Calu3 (cell line): ENCODE measurements around the gene RFNG. TPM values are rescaled to one million over a fixed set of nuclear protein-coding genes. Genes with fewer than 3 reads are reported as not detected.
A peak's percentile ranks its signal among the peaks of the same experiment; 100 is the strongest.

ENCODE experiments used
- BruUV-seq: library from RNA; stranded (reverse); fragments of 400-500 nt; replicated peaks from 2 replicates; lab custom pipeline; 2021; lab: Mats Ljungman, UMichigan
- CTCF ChIA-PET: fragments of 300-600 bp; sonication (Branson Sonifier 250); formaldehyde crosslinking; loops from one replicate; lab custom pipeline; 2022; ENCODE audit warnings: antibody characterized with exemption; lab: Charles Lee
- DNase-seq: peaks from one replicate; pipeline ENCODE4 v3.0.0; 2022
- H3K27ac Mint-ChIP-seq: one replicate; pipeline ENCODE4 v1.8.0; 2022; ENCODE audit warnings: mixed read lengths; ENCODE audit not compliant: unreplicated experiment
- H3K27me3 Mint-ChIP-seq: one replicate; pipeline ENCODE4 v1.8.0; 2022; ENCODE audit warnings: mixed read lengths; ENCODE audit not compliant: unreplicated experiment
- H3K36me3 Mint-ChIP-seq: one replicate; pipeline ENCODE4 v1.8.0; 2022; ENCODE audit warnings: mild to moderate bottlenecking, moderate library complexity, mixed read lengths; ENCODE audit not compliant: insufficient read depth, unreplicated experiment
- H3K4me1 Mint-ChIP-seq: one replicate; pipeline ENCODE4 v1.8.0; 2022; ENCODE audit warnings: mild to moderate bottlenecking, low read depth, mixed read lengths; ENCODE audit not compliant: unreplicated experiment
- H3K4me3 Mint-ChIP-seq: one replicate; pipeline ENCODE4 v1.8.0; 2022; ENCODE audit warnings: mild to moderate bottlenecking, low read depth, moderate library complexity, mixed read lengths; ENCODE audit not compliant: unreplicated experiment
- H3K9me3 Mint-ChIP-seq: one replicate; pipeline ENCODE4 v1.8.0; 2022; ENCODE audit warnings: low read depth, mixed read lengths; ENCODE audit not compliant: unreplicated experiment
- CTCF ChIP-seq: fragments of 200-600 bp; IDR thresholded peaks from one replicate; pipeline ENCODE4 v1.8.0; 2022; ENCODE audit warnings: antibody characterized with exemption; ENCODE audit not compliant: unreplicated experiment
- intact Hi-C: fragments of 100-400 bp; cut with micrococcal nuclease; formaldehyde crosslinking; loops from one replicate; pipeline ENCODE4 v1.10.0; 2022; ENCODE audit not compliant: unreplicated experiment
- total RNA-seq: library from RNA; stranded (reverse); gene quantifications from 2 replicates; pipeline ENCODE4 v1.2.3, GENCODE V29; 2022

The RFNG gene
- total RNA-seq, 1 experiment from 2014 or later: 33.5 TPM

- Mint-ChIP-seq H3K36me3 (peaks cover 26% of the 10 kb centered on the region), H3K9me3 (no peaks in the 10 kb centered on the region), H3K27me3 (no peaks in the 10 kb centered on the region), H3K4me3 (peak within 1 kb of the TSS; percentile 86), H3K27ac (peak within 1 kb of the TSS; percentile 31), H3K4me1 (peaks cover 7% of the 10 kb centered on the region)
- CTCF ChIA-PET: interaction anchor here (0.6 to 1.4 kb wide), 9 partner anchors 13 to 219 kb away, joined by 3 to 24 read pairs (median 4); partner anchors contain the start of genes CENPX, GPS1, LRRC45 and RFNG
- peak; percentile 84 for TF ChIP-seq CTCF
- DNase-seq: peak; percentile 98
- intact Hi-C loops: no loop called here
- no TSS peak for BruUV-seq
Observed at GRCh38 chr17:82037092-82037888, 14.3 kb downstream of the RFNG start, which contains the start of gene DCXR. Gene DCXR, minus strand, starts transcription at chr17:82037697. Its CDS starts 15 bp downstream, at chr17:82037682.

DNA sequence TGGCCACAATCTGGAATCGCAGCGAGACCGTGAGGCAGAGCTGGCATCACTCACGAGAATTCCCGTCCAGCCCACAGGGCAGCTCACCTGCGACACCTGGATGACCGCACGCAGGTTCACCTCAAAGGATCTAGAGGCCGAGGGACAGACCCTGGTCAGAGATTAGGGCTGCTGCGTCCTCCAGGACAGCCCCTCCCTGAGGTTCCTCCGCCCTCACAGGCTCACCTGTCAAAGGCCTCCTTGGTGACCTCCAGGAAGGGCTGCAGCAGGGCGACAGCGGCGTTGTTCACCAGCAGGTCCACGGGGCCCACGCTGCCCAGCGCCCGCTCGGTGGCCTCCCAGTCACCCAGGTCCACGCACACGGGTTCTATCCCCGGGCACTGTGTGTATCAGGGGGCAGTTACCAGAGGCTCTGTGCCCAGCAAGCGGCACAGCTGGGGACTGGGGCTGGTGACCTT lies 14.9 kb downstream of the RFNG start:
- no TSS peak for BruUV-seq
- Mint-ChIP-seq H3K9me3 (no peaks in the 10 kb centered on the region), H3K4me1 (peaks cover 7% of the 10 kb centered on the region), H3K27me3 (no peaks in the 10 kb centered on the region), H3K27ac (no peak overlapping the region), H3K4me3 (peak overlapping the region; percentile 86), H3K36me3 (peaks cover 30% of the 10 kb centered on the region)
- TF ChIP-seq CTCF: no peak
- intact Hi-C loops: no loop called here
- DNase-seq: no peak
- CTCF ChIA-PET: interaction anchor here (0.8 kb wide), 1 partner anchor 30 kb away, joined by 3 read pairs; no protein-coding TSS in a partner anchor

GRCh38 chr17:82035956-82036633 lies 15.5 kb downstream of the RFNG start:
- TSS peak; percentile 84 for BruUV-seq
- intact Hi-C loops: no loop called here
- peak overlapping the region; percentile 86 for H3K4me3 Mint-ChIP-seq
- peaks cover 30% of the 10 kb centered on the region for H3K36me3 Mint-ChIP-seq
- no peak for TF ChIP-seq CTCF
- no peaks in the 10 kb centered on the region for H3K27me3 Mint-ChIP-seq
- no peaks in the 10 kb centered on the region for H3K9me3 Mint-ChIP-seq
- H3K4me1 Mint-ChIP-seq: peaks cover 7% of the 10 kb centered on the region
- DNase-seq: no peak
- no peak overlapping the region for H3K27ac Mint-ChIP-seq
- CTCF ChIA-PET: interaction anchor here (0.8 kb wide), 1 partner anchor 31 kb away, joined by 3 read pairs; no protein-coding TSS in a partner anchor

GRCh38 chr17:82035488-82035887 lies 16.1 kb downstream of the RFNG start:
- BruUV-seq: no TSS peak
- intact Hi-C loops: no loop called here
- H3K27ac Mint-ChIP-seq: no peak overlapping the region
- no peaks in the 10 kb centered on the region for H3K27me3 Mint-ChIP-seq
- peak overlapping the region; percentile 86 for H3K4me3 Mint-ChIP-seq
- no peak for DNase-seq
- peaks cover 30% of the 10 kb centered on the region for H3K36me3 Mint-ChIP-seq
- H3K9me3 Mint-ChIP-seq: no peaks in the 10 kb centered on the region
- CTCF ChIA-PET: interaction anchor here (0.6 kb wide), 1 partner anchor 31 kb away, joined by 3 read pairs; no protein-coding TSS in a partner anchor
- no peak for TF ChIP-seq CTCF
- H3K4me1 Mint-ChIP-seq: peaks cover 7% of the 10 kb centered on the region
